Adrenal gland (tissue), 5 donors: Measurements from ENCODE around the gene RAD23B.

Source experiments
- CTCF ChIP-seq, 6 experiments: fragments of 450-650 bp in 4 of 6; fragments of 200-600 bp in 2 of 6; sonication (generic) in 1 of 6; IDR thresholded peaks; 1 replicate in 5 of 6; 2 replicates in 1 of 6; pipeline versions ENCODE4 v1.5.1 to v1.8.0; 2016 to 2021; ENCODE audit warnings: antibody characterized with exemption in 6 of 6, mild to moderate bottlenecking in 2 of 6, moderate library complexity in 1 of 6
- POLR2A ChIP-seq, 2 donors: fragments of 450-650 bp; IDR thresholded peaks; one replicate each; pipeline ENCODE4 v1.6.1; 2017; ENCODE audit warnings: antibody characterized with exemption in 2 of 2, mild to moderate bottlenecking in 2 of 2, moderate library complexity in 1 of 2
- donor health status: DM: no; HTN: no; CAD: no.

GRCh38 chr9:107325842-107326241, 42.8 kb downstream of the RAD23B start:
- no peak for TF ChIP-seq CTCF (IDR thresholded peaks at IDR 0.05)
- TF ChIP-seq POLR2A (IDR thresholded peaks at IDR 0.05), result no peak
